Breast epithelium (tissue), 3 donors: ENCODE measurements around the gene CHSY1.

Source experiments
- POLR2A ChIP-seq: fragments of 450-650 bp; IDR thresholded peaks from one replicate; pipeline ENCODE4 v1.6.1; 2016; ENCODE audit warnings: antibody characterized with exemption, mild to moderate bottlenecking, moderate library complexity
- POLR2AphosphoS5 ChIP-seq, 3 donors: sonication (generic); formaldehyde crosslinking; IDR thresholded peaks; one replicate each; pipeline ENCODE4 v1.6.1; 2017; ENCODE audit warnings: antibody characterized with exemption in 3 of 3
- TF ChIP-seq, protein P1 (sequence below), 3 donors: fragments of 450-650 bp; IDR thresholded peaks; one replicate each; pipeline ENCODE4 v1.5.1; 2016 to 2017; ENCODE audit warnings: antibody characterized with exemption in 3 of 3, mild to moderate bottlenecking in 3 of 3, moderate library complexity in 3 of 3

DNA sequence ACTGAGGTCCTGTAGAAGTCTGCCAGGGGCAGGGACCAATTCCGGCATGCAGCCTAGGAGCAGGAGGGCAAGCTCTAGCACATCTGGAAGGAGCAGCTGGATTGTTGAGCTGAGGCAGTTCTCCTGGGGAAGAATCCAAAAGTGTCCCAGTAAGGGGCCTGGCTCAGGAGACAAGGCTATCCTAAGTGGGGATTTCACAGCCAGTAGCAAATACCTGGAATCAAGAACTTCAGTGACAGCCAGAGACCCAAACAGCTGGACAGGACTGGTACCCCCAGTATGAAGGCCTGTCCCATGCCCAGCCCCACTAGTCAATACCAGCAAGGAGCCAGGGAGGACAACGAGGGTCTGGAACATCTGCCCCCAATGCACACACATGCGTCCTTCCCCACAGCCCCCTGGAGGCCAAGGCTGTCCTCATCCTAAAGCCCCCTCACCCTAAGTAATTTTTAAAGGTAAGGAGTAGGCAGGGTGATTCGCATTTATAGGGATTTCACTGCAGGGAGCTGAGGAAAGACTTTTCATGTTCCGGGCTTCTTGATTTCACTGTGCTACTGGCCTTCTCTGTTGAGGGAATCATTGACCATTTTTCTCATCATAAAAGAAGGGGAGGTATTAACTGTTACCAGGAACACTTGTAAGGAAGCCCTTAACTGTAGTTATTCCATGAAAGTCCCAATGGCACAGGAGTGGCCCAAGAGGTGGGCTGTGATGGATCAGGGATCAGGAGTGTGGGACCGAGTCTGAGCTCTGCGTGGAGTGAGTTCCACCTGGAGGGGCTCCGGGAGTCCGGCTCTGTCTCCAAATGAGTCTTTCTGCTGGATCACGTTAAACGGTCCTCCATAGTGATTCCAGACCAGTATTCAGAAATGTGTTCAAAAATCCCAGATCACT lies 2.6 kb upstream of the CHSY1 start:
- TF ChIP-seq, protein P1, sequence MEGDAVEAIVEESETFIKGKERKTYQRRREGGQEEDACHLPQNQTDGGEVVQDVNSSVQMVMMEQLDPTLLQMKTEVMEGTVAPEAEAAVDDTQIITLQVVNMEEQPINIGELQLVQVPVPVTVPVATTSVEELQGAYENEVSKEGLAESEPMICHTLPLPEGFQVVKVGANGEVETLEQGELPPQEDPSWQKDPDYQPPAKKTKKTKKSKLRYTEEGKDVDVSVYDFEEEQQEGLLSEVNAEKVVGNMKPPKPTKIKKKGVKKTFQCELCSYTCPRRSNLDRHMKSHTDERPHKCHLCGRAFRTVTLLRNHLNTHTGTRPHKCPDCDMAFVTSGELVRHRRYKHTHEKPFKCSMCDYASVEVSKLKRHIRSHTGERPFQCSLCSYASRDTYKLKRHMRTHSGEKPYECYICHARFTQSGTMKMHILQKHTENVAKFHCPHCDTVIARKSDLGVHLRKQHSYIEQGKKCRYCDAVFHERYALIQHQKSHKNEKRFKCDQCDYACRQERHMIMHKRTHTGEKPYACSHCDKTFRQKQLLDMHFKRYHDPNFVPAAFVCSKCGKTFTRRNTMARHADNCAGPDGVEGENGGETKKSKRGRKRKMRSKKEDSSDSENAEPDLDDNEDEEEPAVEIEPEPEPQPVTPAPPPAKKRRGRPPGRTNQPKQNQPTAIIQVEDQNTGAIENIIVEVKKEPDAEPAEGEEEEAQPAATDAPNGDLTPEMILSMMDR (IDR thresholded peaks at IDR 0.05): no peak
- TF ChIP-seq POLR2A (no peak), POLR2AphosphoS5 (IDR thresholded peaks at IDR 0.05) (no peak)
